Measurements from ENCODE around the gene PPOX.

PPOX gene

GRCh38 chr1:161192476-161193465 lies 26.5 kb downstream of the PPOX start:
- peak; percentile 56 for DNase-seq (ENCODE audit: low read depth)
- no peak overlapping the region for H3K4me3 ChIP-seq (ENCODE audit: low read depth, low read length)

GRCh38 chr1:161193561-161194235 lies 27.5 kb downstream of the PPOX start:
- no peak for DNase-seq (ENCODE audit: low read depth)
- no peak for TF ChIP-seq CTCF (IDR thresholded peaks at IDR 0.05; ENCODE audit: low read depth, low read length, missing control alignments)
- H3K4me3 ChIP-seq (ENCODE audit: low read depth, low read length): no peak overlapping the region

More at GRCh38 chr1:161192476-161193465, 26.5 kb downstream of the PPOX start:
- TF ChIP-seq CTCF (IDR thresholded peaks at IDR 0.05; ENCODE audit: low read depth, low read length, missing control alignments): peak; percentile 92

- TF ChIP-seq CTCF (IDR thresholded peaks at IDR 0.05; ENCODE audit: low read depth, low read length, missing control alignments): no peak
- DNase-seq (ENCODE audit: low read depth): peak; percentile 50
- no peak overlapping the region for H3K4me3 ChIP-seq (ENCODE audit: low read depth, low read length)
Observed at GRCh38 chr1:161195171-161195570, 28.9 kb downstream of the PPOX start.

- H3K4me3 ChIP-seq (ENCODE audit: low read depth, low read length): no peak overlapping the region
- no peak for TF ChIP-seq CTCF (IDR thresholded peaks at IDR 0.05; ENCODE audit: low read depth, low read length, missing control alignments)
- DNase-seq (ENCODE audit: low read depth): no peak
Observed at GRCh38 chr1:161196111-161196510, 29.9 kb downstream of the PPOX start.

- no peak overlapping the region for H3K4me3 ChIP-seq (ENCODE audit: low read depth, low read length)
- no peak for TF ChIP-seq CTCF (IDR thresholded peaks at IDR 0.05; ENCODE audit: low read depth, low read length, missing control alignments)
- DNase-seq (ENCODE audit: low read depth): no peak
Observed at GRCh38 chr1:161196521-161197451, 30.6 kb downstream of the PPOX start.

GRCh38 chr1:161197560-161198193 lies 31.5 kb downstream of the PPOX start:
- H3K4me3 ChIP-seq (ENCODE audit: low read depth, low read length): no peak overlapping the region
- DNase-seq (ENCODE audit: low read depth): no peak
- no peak for TF ChIP-seq CTCF (IDR thresholded peaks at IDR 0.05; ENCODE audit: low read depth, low read length, missing control alignments)

All from GM12864 (cell line).